Measurements from ENCODE around the gene PER2. TPM values are rescaled to one million over a fixed set of nuclear protein-coding genes. Genes with fewer than 3 reads are reported as not detected.

The PER2 gene
- total and polyA plus RNA-seq, 9 of the 15 experiments (the other 6 are each of a cell fraction or from before 2014, with no cell fraction given) = 1.1 to 10.3 (median 2.9) TPM

DNA sequence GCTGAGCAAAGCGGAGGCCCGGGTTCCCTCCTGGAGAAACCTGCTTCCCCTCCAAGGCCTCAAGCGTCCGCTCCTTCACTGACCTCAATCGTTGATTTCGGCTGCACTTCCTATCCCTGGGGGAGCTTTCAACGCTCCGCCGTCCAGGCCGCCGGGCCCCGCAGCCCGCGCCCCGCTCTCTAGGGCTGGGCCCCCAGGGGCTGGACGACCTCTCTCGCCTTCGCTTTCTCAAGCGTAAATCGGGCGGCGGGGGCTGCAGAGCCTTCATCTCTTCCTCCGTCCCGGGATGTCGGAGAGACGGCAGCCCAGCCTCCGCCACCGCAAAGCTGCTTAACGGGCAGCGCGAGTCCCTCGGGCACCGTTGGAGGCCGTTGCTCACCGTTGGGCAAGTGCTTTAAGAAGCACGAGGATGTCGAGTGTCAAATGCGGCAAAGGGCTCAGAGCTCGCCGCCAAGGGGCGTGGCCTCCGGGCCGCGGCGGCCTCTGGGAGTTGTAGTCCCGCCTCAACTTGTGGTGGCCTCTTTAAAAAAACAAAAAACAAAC lies 57.1 kb downstream of the PER2 start:
- in situ Hi-C loops (cut with MboI) (no loop called here), intact Hi-C loops (cut with micrococcal nuclease) (no loop called here)
- H3K36me3 ChIP-seq (ENCODE audit: control insufficient read depth, insufficient read depth, low read length) = peaks cover 17% of the 10 kb centered on the region; the same call in 1 of the 3 replicates
- ChIA-PET CTCF (ENCODE audit: low intra/inter-chr PET ratio) (no interaction called here), POLR2A (interaction anchor here (0.6 to 1.3 kb wide), 3 partner anchors 9 to 29 kb away, joined by 3 to 6 read pairs (median 3); no protein-coding TSS in a partner anchor)
- peak; percentile 74 for FAIRE-seq
- WGBS (ENCODE audit: insufficient coverage, low coverage, missing lambda C conversion rate) = 3% methylated on average over 34 of the region's 46 CpGs
- H3K27me3 ChIP-seq (ENCODE audit: control insufficient read depth in 2 of 2, insufficient read depth in 2 of 2, low read length in 2 of 2) = no peaks in the 10 kb centered on the region
- peak overlapping the region; percentile 44 to 92 for H3K9ac ChIP-seq (ENCODE audit: insufficient read depth in 1 of 2, low read depth in 2 of 2, low read length in 2 of 2)
- H3K4me3 ChIP-seq = peak overlapping the region; percentile 60
- BruUV-seq (replicated peaks) = TSS peak; percentile 59
- H3K4me1 ChIP-seq (replicated peaks in 1 of 2; ENCODE audit: control insufficient read depth in 2 of 2, insufficient read depth in 2 of 2, low read length in 2 of 2) = peaks cover 12 to 21% of the 10 kb centered on the region in 2 experiments; a peak in 4 of 5 replicates
- peak; percentile 73 to 80 (median 75) for DNase-seq (ENCODE audit: extremely low read depth in 1 of 4, low spot score in 3 of 4)
- H4K20me1 ChIP-seq (replicated peaks; ENCODE audit: control insufficient read depth, insufficient read depth, low read length) = no peaks in the 10 kb centered on the region
- peak; percentile 82 for ATAC-seq
- H3K79me2 ChIP-seq (ENCODE audit: control insufficient read depth, insufficient read depth, low read length) = peaks cover 22% of the 10 kb centered on the region
- peak overlapping the region; percentile 82 for H3K4me2 ChIP-seq (ENCODE audit: insufficient read depth, low read length)
- H3K9me3 ChIP-seq (replicated peaks; ENCODE audit: control insufficient read depth, insufficient read depth, low read depth, low read length) = no peaks in the 10 kb centered on the region
- H2AFZ ChIP-seq (ENCODE audit: low read depth, low read length) = peak overlapping the region; percentile 91
- H3K9me1 ChIP-seq (ENCODE audit: control insufficient read depth, insufficient read depth, low read length) = no peaks in the 10 kb centered on the region
- H3K27ac ChIP-seq (ENCODE audit: extremely low read depth, low read depth, low read length) = peak overlapping the region; percentile 59
- TF ChIP-seq SIRT6 (IDR thresholded peaks at IDR 0.05; ENCODE audit: low read depth, low read length) (no peak), SIX5 (IDR thresholded peaks at IDR 0.05; ENCODE audit: borderline replicate concordance in 1 of 2, insufficient read depth in 1 of 2, low read depth in 1 of 2, low read length in 2 of 2) (peak; percentile 56 to 63; a peak in 2 of 4 replicates), PURB (CRISPR knock-in tag; IDR thresholded peaks at IDR 0.05; ENCODE audit: low read depth) (no peak), ZFPM2 (CRISPR knock-in tag; IDR thresholded peaks at IDR 0.05) (no peak), HMG20A (CRISPR knock-in tag; conservative IDR thresholded peaks at IDR 0.05) (no peak), SRSF7 (optimal IDR thresholded peaks at IDR 0.05; ENCODE audit: low read depth, low read length) (no peak), XRCC5 (IDR thresholded peaks at IDR 0.05; ENCODE audit: low read depth, low read length) (no peak), CHD4 (IDR thresholded peaks at IDR 0.05; ENCODE audit: insufficient read depth, insufficient replicate concordance, low read depth, low read length, poor library complexity, severe bottlenecking) (no peak), CEBPG (CRISPR knock-in tag; IDR thresholded peaks at IDR 0.05) (no peak), CEBPG (tag; conservative IDR thresholded peaks at IDR 0.05 in 1 of 2, IDR thresholded peaks at IDR 0.05 in 1 of 2) (no peak)
- TF ChIP-seq, protein P1, sequence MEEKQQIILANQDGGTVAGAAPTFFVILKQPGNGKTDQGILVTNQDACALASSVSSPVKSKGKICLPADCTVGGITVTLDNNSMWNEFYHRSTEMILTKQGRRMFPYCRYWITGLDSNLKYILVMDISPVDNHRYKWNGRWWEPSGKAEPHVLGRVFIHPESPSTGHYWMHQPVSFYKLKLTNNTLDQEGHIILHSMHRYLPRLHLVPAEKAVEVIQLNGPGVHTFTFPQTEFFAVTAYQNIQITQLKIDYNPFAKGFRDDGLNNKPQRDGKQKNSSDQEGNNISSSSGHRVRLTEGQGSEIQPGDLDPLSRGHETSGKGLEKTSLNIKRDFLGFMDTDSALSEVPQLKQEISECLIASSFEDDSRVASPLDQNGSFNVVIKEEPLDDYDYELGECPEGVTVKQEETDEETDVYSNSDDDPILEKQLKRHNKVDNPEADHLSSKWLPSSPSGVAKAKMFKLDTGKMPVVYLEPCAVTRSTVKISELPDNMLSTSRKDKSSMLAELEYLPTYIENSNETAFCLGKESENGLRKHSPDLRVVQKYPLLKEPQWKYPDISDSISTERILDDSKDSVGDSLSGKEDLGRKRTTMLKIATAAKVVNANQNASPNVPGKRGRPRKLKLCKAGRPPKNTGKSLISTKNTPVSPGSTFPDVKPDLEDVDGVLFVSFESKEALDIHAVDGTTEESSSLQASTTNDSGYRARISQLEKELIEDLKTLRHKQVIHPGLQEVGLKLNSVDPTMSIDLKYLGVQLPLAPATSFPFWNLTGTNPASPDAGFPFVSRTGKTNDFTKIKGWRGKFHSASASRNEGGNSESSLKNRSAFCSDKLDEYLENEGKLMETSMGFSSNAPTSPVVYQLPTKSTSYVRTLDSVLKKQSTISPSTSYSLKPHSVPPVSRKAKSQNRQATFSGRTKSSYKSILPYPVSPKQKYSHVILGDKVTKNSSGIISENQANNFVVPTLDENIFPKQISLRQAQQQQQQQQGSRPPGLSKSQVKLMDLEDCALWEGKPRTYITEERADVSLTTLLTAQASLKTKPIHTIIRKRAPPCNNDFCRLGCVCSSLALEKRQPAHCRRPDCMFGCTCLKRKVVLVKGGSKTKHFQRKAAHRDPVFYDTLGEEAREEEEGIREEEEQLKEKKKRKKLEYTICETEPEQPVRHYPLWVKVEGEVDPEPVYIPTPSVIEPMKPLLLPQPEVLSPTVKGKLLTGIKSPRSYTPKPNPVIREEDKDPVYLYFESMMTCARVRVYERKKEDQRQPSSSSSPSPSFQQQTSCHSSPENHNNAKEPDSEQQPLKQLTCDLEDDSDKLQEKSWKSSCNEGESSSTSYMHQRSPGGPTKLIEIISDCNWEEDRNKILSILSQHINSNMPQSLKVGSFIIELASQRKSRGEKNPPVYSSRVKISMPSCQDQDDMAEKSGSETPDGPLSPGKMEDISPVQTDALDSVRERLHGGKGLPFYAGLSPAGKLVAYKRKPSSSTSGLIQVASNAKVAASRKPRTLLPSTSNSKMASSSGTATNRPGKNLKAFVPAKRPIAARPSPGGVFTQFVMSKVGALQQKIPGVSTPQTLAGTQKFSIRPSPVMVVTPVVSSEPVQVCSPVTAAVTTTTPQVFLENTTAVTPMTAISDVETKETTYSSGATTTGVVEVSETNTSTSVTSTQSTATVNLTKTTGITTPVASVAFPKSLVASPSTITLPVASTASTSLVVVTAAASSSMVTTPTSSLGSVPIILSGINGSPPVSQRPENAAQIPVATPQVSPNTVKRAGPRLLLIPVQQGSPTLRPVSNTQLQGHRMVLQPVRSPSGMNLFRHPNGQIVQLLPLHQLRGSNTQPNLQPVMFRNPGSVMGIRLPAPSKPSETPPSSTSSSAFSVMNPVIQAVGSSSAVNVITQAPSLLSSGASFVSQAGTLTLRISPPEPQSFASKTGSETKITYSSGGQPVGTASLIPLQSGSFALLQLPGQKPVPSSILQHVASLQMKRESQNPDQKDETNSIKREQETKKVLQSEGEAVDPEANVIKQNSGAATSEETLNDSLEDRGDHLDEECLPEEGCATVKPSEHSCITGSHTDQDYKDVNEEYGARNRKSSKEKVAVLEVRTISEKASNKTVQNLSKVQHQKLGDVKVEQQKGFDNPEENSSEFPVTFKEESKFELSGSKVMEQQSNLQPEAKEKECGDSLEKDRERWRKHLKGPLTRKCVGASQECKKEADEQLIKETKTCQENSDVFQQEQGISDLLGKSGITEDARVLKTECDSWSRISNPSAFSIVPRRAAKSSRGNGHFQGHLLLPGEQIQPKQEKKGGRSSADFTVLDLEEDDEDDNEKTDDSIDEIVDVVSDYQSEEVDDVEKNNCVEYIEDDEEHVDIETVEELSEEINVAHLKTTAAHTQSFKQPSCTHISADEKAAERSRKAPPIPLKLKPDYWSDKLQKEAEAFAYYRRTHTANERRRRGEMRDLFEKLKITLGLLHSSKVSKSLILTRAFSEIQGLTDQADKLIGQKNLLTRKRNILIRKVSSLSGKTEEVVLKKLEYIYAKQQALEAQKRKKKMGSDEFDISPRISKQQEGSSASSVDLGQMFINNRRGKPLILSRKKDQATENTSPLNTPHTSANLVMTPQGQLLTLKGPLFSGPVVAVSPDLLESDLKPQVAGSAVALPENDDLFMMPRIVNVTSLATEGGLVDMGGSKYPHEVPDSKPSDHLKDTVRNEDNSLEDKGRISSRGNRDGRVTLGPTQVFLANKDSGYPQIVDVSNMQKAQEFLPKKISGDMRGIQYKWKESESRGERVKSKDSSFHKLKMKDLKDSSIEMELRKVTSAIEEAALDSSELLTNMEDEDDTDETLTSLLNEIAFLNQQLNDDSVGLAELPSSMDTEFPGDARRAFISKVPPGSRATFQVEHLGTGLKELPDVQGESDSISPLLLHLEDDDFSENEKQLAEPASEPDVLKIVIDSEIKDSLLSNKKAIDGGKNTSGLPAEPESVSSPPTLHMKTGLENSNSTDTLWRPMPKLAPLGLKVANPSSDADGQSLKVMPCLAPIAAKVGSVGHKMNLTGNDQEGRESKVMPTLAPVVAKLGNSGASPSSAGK (IDR thresholded peaks at IDR 0.05) = peak; percentile 97

All from K562 (cell line).